DND-41 (cell line): ENCODE measurements around the gene MFGE8.

Experiments
- ATAC-seq: fragments of 200-7000 bp; cut with Tn5 transposase; 3 replicates; pipeline ENCODE4 v1.9.1; 2021; ENCODE audit warnings: low read depth; ENCODE audit not compliant: insufficient read depth
- DNase-seq: peaks from one replicate; pipeline ENCODE4 v3.0.0-alpha.2; 2020
- H2AFZ ChIP-seq: 2 replicates; pipeline ENCODE4 v1.6.0; 2012; ENCODE audit warnings: low read depth, low read length
- H3K27ac ChIP-seq: 2 replicates; pipeline ENCODE4 v1.5.1; 2012; ENCODE audit warnings: low read length, inconsistent platforms
- H3K27me3 ChIP-seq: fragments of 200-600 bp; sonication (generic); 2 replicates; pipeline ENCODE4 v1.6.0; 2012; ENCODE audit warnings: low read length, mild to moderate bottlenecking, inconsistent platforms; ENCODE audit not compliant: insufficient read depth, poor library complexity
- H3K36me3 ChIP-seq: 2 replicates; pipeline ENCODE4 v1.5.1; 2012; ENCODE audit warnings: low read length, inconsistent platforms; ENCODE audit not compliant: insufficient read depth
- H3K4me1 ChIP-seq: 2 replicates; pipeline ENCODE4 v1.5.1; 2012; ENCODE audit warnings: mild to moderate bottlenecking, low read length; ENCODE audit not compliant: insufficient read depth
- H3K4me2 ChIP-seq: 2 replicates; pipeline ENCODE4 v1.6.0; 2012; ENCODE audit warnings: mild to moderate bottlenecking, moderate library complexity, low read length, inconsistent platforms; ENCODE audit not compliant: insufficient read depth
- H3K4me3 ChIP-seq, 2 experiments: fragments of 200-600 bp in 1 of 2; shearing (Covaris generic) in 1 of 2; 2 replicates each; pipeline ENCODE4 v1.5.1; 2012 to 2016; ENCODE audit warnings: inconsistent platforms in 2 of 2, low read length in 2 of 2, mild to moderate bottlenecking in 2 of 2, low read depth in 1 of 2, moderate library complexity in 1 of 2
- H3K79me2 ChIP-seq: 2 replicates; pipeline ENCODE4 v1.6.0; 2012; ENCODE audit warnings: low read length, inconsistent platforms; ENCODE audit not compliant: insufficient read depth
- H3K9ac ChIP-seq: 2 replicates; pipeline ENCODE4 v1.6.0; 2012; ENCODE audit warnings: low read depth, mild to moderate bottlenecking, inconsistent platforms, low read length, moderate library complexity
- H3K9me3 ChIP-seq: 2 replicates; pipeline ENCODE4 v1.5.1; 2012; ENCODE audit warnings: low read length, moderate library complexity, mild to moderate bottlenecking, inconsistent platforms; ENCODE audit not compliant: insufficient read depth, severe bottlenecking
- H4K20me1 ChIP-seq: 2 replicates; pipeline ENCODE4 v1.6.0; 2012; ENCODE audit warnings: low read length; ENCODE audit not compliant: insufficient read depth
- CTCF ChIP-seq: IDR thresholded peaks from 2 replicates; pipeline ENCODE4 v1.5.1; 2012; ENCODE audit warnings: borderline replicate concordance, low read length, moderate library complexity, mild to moderate bottlenecking; ENCODE audit not compliant: poor library complexity, severe bottlenecking; ENCODE audit errors: extremely low read depth
- EZH2 ChIP-seq: IDR thresholded peaks from 3 replicates; pipeline ENCODE4 v1.6.1; 2012; ENCODE audit warnings: borderline replicate concordance, low read depth, mild to moderate bottlenecking, moderate library complexity, low read length, inconsistent platforms; ENCODE audit not compliant: severe bottlenecking

Gene MFGE8

GRCh38 chr15:88909956-88910831 is 3.0 kb downstream of the MFGE8 start:
- Histone ChIP-seq H3K9ac (peak overlapping the region; percentile 37; the same call in 1 of the 2 replicates), H3K4me3 (peak overlapping the region in 1 of 2 experiments; percentile 73; a peak in 2 of 4 replicates), H3K4me2 (peak overlapping the region; percentile 85)

GRCh38 chr15:88908697-88909621 is 4.2 kb downstream of the MFGE8 start:
- peaks cover 59% of the 10 kb centered on the region for H3K79me2 ChIP-seq
- TF ChIP-seq EZH2 = no peak
- no peak for TF ChIP-seq CTCF
- 0 out of 2 replicates have a peak overlapping the region, but pooled peaks have one; percentile 1 for H3K27ac ChIP-seq
- H3K9ac ChIP-seq = peak overlapping the region; percentile 37; the same call in 1 of the 2 replicates
- DNase-seq (no peak), ATAC-seq (no peak)
- H3K4me2 ChIP-seq = peak overlapping the region; percentile 85
- no peaks in the 10 kb centered on the region for H3K9me3 ChIP-seq
- H2AFZ ChIP-seq = no peak overlapping the region
- H4K20me1 ChIP-seq = peaks cover 61% of the 10 kb centered on the region
- peaks cover 53% of the 10 kb centered on the region for H3K4me1 ChIP-seq
- H3K4me3 ChIP-seq = 0 out of 4 replicates have a peak overlapping the region, but pooled peaks of 1 of the 2 experiments have one; percentile 36
- no peaks in the 10 kb centered on the region for H3K27me3 ChIP-seq
- H3K36me3 ChIP-seq = peaks cover 82% of the 10 kb centered on the region

More at GRCh38 chr15:88909956-88910831, 3.0 kb downstream of the MFGE8 start:
- TF ChIP-seq EZH2 (no peak), CTCF (no peak)
- Histone ChIP-seq H3K27ac (peak overlapping the region; percentile 39), H4K20me1 (peaks cover 54% of the 10 kb centered on the region), H3K79me2 (peaks cover 53% of the 10 kb centered on the region), H3K36me3 (peaks cover 70% of the 10 kb centered on the region), H3K4me1 (peaks cover 56% of the 10 kb centered on the region), H2AFZ (no peak overlapping the region), H3K27me3 (no peaks in the 10 kb centered on the region), H3K9me3 (no peaks in the 10 kb centered on the region)
- no peak for ATAC-seq
- DNase-seq = no peak

GRCh38 chr15:88908123-88908522 is 5.1 kb downstream of the MFGE8 start:
- Histone ChIP-seq H3K4me3 (no peak overlapping the region), H3K4me1 (peaks cover 47% of the 10 kb centered on the region), H4K20me1 (peaks cover 65% of the 10 kb centered on the region), H3K9me3 (no peaks in the 10 kb centered on the region), H3K4me2 (peak overlapping the region; percentile 20; the same call in 1 of the 2 replicates), H3K9ac (no peak overlapping the region), H3K79me2 (peaks cover 60% of the 10 kb centered on the region), H3K27ac (no peak overlapping the region), H2AFZ (no peak overlapping the region), H3K36me3 (peaks cover 90% of the 10 kb centered on the region), H3K27me3 (no peaks in the 10 kb centered on the region)
- TF ChIP-seq CTCF (no peak), EZH2 (no peak)
- DNase-seq = no peak
- no peak for ATAC-seq
